GM19438 (cell line): Measurements from ENCODE around the gene OAT.
A peak's percentile ranks its signal among the peaks of the same experiment; 100 is the strongest.
"Not testable (repeated sequence)": the region's sequence is repeated elsewhere in the genome, so short reads cannot be mapped to it uniquely, and the experiment has no call there.

Experiments used
- ATAC-seq: cut with Tn5 transposase; IDR thresholded peaks from one replicate; pipeline ENCODE4 v1.9.1; 2021; ENCODE audit warnings: low read depth; ENCODE audit not compliant: unreplicated experiment

The OAT gene

GRCh38 chr10:124447751-124448466 is 29.2 kb upstream of the OAT start:
- ATAC-seq: no peak

GRCh38 chr10:124446830-124447750 is 28.4 kb upstream of the OAT start:
- no peak for ATAC-seq

GRCh38 chr10:124441694-124442093 is 23.0 kb upstream of the OAT start:
- ATAC-seq: not testable (repeated sequence)

- peak; percentile 84 for ATAC-seq
Measured at GRCh38 chr10:124436191-124436638, 17.5 kb upstream of the OAT start.

- not testable (repeated sequence) for ATAC-seq
Measured at GRCh38 chr10:124435683-124436082, 17.0 kb upstream of the OAT start.

- ATAC-seq: no peak
Measured at GRCh38 chr10:124433461-124433860, 14.7 kb upstream of the OAT start.

GRCh38 chr10:124430077-124430476 is 11.4 kb upstream of the OAT start:
- ATAC-seq: no peak

- no peak for ATAC-seq
Measured at GRCh38 chr10:124429576-124429975, 10.9 kb upstream of the OAT start.

GRCh38 chr10:124428207-124428777 is 9.6 kb upstream of the OAT start:
- no peak for ATAC-seq

GRCh38 chr10:124425227-124425962 is 6.7 kb upstream of the OAT start:
- ATAC-seq: no peak

GRCh38 chr10:124423813-124424212 is 5.1 kb upstream of the OAT start:
- ATAC-seq: no peak

GRCh38 chr10:124422742-124423141 is 4.0 kb upstream of the OAT start:
- ATAC-seq: no peak

GRCh38 chr10:124420254-124420653 is 1.5 kb upstream of the OAT start:
- ATAC-seq: no peak

GRCh38 chr10:124419635-124420034 is 912 bp upstream of the OAT start:
- ATAC-seq: no peak

GRCh38 chr10:124417895-124418725 is 613 bp downstream of the OAT start:
- ATAC-seq: peak; percentile 39

- ATAC-seq: no peak
Measured at GRCh38 chr10:124416733-124417132, 2.0 kb downstream of the OAT start.

- ATAC-seq: no peak
Measured at GRCh38 chr10:124415210-124415609, 3.5 kb downstream of the OAT start.

GRCh38 chr10:124414076-124414475 is 4.6 kb downstream of the OAT start:
- ATAC-seq: no peak

GRCh38 chr10:124409696-124410095 is 9.0 kb downstream of the OAT start:
- no peak for ATAC-seq

GRCh38 chr10:124408357-124408756 is 10.4 kb downstream of the OAT start:
- no peak for ATAC-seq
